Measurements from ENCODE around the gene RPL29. TPM values are rescaled to one million over a fixed set of nuclear protein-coding genes. Genes with fewer than 3 reads are reported as not detected.

RPL29 gene
- total and polyA plus RNA-seq, 2 of the 13 experiments (the other 11 are each of a cell fraction or from before 2014, with no cell fraction given), result 1,348 to 2,263 TPM

DNA sequence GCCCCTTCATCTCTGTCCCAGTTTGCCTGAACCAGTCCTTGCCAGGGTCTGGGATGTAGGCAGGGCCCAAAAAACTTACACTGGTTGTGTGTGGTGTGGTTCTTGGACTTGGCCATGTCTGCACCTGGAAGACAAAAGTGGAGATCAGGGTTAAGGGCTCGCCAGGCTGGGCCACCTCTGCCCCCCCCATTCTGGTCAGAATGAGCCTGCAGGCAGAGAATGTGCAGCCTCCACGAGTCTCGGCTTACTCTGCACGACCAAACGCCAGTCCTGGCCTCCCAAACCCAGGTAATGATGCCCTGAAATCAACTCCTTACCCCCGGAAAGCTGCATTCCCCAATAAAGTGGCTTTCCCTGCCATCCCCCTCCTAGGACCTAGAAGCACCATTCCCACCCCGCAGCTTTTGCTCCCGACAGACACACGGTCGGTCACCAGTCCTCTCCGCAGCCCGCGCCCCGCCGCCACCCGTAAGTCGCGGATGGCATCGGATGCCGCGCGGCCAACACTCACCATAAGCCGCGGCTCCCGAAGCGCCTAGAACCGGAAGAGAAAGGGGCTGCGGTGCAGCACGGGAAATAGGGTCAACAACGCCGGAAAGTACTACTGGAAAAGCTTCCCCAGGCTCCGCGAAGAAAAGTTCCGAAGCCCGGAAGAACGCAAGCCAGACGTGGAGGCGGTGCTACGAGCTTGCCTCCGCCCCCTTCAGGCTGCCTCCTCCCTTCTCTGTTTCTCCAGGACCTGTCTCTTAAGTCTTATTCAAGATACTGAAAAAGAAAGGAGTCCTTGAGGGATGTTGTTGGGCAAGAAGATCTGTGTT lies at the start of gene RPL29 (continued):
- TF ChIP-seq, protein P1, sequence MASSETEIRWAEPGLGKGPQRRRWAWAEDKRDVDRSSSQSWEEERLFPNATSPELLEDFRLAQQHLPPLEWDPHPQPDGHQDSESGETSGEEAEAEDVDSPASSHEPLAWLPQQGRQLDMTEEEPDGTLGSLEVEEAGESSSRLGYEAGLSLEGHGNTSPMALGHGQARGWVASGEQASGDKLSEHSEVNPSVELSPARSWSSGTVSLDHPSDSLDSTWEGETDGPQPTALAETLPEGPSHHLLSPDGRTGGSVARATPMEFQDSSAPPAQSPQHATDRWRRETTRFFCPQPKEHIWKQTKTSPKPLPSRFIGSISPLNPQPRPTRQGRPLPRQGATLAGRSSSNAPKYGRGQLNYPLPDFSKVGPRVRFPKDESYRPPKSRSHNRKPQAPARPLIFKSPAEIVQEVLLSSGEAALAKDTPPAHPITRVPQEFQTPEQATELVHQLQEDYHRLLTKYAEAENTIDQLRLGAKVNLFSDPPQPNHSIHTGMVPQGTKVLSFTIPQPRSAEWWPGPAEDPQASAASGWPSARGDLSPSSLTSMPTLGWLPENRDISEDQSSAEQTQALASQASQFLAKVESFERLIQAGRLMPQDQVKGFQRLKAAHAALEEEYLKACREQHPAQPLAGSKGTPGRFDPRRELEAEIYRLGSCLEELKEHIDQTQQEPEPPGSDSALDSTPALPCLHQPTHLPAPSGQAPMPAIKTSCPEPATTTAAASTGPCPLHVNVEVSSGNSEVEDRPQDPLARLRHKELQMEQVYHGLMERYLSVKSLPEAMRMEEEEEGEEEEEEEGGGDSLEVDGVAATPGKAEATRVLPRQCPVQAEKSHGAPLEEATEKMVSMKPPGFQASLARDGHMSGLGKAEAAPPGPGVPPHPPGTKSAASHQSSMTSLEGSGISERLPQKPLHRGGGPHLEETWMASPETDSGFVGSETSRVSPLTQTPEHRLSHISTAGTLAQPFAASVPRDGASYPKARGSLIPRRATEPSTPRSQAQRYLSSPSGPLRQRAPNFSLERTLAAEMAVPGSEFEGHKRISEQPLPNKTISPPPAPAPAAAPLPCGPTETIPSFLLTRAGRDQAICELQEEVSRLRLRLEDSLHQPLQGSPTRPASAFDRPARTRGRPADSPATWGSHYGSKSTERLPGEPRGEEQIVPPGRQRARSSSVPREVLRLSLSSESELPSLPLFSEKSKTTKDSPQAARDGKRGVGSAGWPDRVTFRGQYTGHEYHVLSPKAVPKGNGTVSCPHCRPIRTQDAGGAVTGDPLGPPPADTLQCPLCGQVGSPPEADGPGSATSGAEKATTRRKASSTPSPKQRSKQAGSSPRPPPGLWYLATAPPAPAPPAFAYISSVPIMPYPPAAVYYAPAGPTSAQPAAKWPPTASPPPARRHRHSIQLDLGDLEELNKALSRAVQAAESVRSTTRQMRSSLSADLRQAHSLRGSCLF (CRISPR knock-in tag; IDR thresholded peaks at IDR 0.05; ENCODE audit: borderline replicate concordance), result 0 out of 2 replicates have a peak, but pooled peaks have one; percentile 49
- TF ChIP-seq HMG20B (CRISPR knock-in tag; conservative IDR thresholded peaks at IDR 0.05) (no peak), NCOR1 (IDR thresholded peaks at IDR 0.05; ENCODE audit: borderline replicate concordance, low read length) (peak; percentile 37; the same call in 1 of the 2 replicates), TAF15 (IDR thresholded peaks at IDR 0.05; ENCODE audit: low read depth, low read length, poor library complexity, severe bottlenecking) (no peak), MAZ (IDR thresholded peaks at IDR 0.05; ENCODE audit: borderline replicate concordance, low read depth, low read length) (peak; percentile 58; the same call in 1 of the 2 replicates), MAZ (CRISPR knock-in tag; IDR thresholded peaks at IDR 0.05; ENCODE audit: low read depth) (peak; percentile 82), ATAD3A (CRISPR knock-in tag; IDR thresholded peaks at IDR 0.05) (no peak), ZNF549 (CRISPR knock-in tag; IDR thresholded peaks at IDR 0.05) (0 out of 2 replicates have a peak, but pooled peaks have one; percentile 52)
- TF ChIP-seq, protein P2, sequence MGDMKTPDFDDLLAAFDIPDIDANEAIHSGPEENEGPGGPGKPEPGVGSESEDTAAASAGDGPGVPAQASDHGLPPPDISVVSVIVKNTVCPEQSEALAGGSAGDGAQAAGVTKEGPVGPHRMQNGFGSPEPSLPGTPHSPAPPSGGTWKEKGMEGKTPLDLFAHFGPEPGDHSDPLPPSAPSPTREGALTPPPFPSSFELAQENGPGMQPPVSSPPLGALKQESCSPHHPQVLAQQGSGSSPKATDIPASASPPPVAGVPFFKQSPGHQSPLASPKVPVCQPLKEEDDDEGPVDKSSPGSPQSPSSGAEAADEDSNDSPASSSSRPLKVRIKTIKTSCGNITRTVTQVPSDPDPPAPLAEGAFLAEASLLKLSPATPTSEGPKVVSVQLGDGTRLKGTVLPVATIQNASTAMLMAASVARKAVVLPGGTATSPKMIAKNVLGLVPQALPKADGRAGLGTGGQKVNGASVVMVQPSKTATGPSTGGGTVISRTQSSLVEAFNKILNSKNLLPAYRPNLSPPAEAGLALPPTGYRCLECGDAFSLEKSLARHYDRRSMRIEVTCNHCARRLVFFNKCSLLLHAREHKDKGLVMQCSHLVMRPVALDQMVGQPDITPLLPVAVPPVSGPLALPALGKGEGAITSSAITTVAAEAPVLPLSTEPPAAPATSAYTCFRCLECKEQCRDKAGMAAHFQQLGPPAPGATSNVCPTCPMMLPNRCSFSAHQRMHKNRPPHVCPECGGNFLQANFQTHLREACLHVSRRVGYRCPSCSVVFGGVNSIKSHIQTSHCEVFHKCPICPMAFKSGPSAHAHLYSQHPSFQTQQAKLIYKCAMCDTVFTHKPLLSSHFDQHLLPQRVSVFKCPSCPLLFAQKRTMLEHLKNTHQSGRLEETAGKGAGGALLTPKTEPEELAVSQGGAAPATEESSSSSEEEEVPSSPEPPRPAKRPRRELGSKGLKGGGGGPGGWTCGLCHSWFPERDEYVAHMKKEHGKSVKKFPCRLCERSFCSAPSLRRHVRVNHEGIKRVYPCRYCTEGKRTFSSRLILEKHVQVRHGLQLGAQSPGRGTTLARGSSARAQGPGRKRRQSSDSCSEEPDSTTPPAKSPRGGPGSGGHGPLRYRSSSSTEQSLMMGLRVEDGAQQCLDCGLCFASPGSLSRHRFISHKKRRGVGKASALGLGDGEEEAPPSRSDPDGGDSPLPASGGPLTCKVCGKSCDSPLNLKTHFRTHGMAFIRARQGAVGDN (CRISPR knock-in tag; IDR thresholded peaks at IDR 0.05), result peak; percentile 97
- TF ChIP-seq, protein P3, sequence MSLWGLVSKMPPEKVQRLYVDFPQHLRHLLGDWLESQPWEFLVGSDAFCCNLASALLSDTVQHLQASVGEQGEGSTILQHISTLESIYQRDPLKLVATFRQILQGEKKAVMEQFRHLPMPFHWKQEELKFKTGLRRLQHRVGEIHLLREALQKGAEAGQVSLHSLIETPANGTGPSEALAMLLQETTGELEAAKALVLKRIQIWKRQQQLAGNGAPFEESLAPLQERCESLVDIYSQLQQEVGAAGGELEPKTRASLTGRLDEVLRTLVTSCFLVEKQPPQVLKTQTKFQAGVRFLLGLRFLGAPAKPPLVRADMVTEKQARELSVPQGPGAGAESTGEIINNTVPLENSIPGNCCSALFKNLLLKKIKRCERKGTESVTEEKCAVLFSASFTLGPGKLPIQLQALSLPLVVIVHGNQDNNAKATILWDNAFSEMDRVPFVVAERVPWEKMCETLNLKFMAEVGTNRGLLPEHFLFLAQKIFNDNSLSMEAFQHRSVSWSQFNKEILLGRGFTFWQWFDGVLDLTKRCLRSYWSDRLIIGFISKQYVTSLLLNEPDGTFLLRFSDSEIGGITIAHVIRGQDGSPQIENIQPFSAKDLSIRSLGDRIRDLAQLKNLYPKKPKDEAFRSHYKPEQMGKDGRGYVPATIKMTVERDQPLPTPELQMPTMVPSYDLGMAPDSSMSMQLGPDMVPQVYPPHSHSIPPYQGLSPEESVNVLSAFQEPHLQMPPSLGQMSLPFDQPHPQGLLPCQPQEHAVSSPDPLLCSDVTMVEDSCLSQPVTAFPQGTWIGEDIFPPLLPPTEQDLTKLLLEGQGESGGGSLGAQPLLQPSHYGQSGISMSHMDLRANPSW (CRISPR knock-in tag; IDR thresholded peaks at IDR 0.05; ENCODE audit: borderline replicate concordance), result peak; percentile 61; the same call in 1 of the 2 replicates
- TF ChIP-seq, protein P4, sequence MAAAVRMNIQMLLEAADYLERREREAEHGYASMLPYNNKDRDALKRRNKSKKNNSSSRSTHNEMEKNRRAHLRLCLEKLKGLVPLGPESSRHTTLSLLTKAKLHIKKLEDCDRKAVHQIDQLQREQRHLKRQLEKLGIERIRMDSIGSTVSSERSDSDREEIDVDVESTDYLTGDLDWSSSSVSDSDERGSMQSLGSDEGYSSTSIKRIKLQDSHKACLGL (CRISPR knock-in tag; IDR thresholded peaks at IDR 0.05), result peak; percentile 11; the same call in 1 of the 2 replicates
- TF ChIP-seq, protein P5, sequence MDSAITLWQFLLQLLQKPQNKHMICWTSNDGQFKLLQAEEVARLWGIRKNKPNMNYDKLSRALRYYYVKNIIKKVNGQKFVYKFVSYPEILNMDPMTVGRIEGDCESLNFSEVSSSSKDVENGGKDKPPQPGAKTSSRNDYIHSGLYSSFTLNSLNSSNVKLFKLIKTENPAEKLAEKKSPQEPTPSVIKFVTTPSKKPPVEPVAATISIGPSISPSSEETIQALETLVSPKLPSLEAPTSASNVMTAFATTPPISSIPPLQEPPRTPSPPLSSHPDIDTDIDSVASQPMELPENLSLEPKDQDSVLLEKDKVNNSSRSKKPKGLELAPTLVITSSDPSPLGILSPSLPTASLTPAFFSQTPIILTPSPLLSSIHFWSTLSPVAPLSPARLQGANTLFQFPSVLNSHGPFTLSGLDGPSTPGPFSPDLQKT (CRISPR knock-in tag; IDR thresholded peaks at IDR 0.05; ENCODE audit: borderline replicate concordance), result no peak

Data from HepG2 (cell line).